ENCODE measurements around the gene KRT27. TPM values are rescaled to one million over a fixed set of nuclear protein-coding genes. Genes with fewer than 3 reads are reported as not detected.

The KRT27 gene
- total RNA-seq, 2 experiments from 2014 or later, result not detected

DNA sequence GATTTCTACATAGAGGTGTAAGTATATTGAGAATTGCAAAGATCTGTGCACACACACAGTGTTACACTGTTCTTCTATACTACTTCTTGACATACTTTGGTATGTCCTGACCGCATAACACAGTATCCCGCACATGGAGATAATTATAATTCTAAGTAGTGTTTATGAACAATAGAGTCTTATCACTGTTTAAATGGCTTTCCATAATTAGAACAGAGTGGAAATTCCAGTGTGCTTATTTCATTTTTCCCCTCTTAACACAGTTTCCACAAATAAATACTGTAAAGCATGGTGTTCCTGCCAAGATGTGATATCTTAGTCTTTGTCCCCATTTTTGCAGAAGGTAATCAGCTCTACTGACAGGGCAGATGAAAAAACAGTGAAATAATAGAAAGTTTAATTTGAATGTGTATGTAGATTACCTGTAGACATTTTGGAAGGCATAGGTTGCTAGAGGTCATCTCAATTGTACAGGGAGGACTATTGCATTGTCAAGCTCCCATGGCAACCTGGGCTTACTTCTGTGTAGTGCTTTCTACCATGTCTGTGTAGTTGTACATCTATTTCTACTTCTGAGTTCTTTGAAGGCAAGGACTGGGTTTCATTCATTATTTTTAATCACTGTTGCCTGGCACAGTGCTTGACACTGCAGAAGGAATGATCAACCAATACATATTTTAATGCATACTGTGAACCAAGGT lies 27.5 kb upstream of the KRT27 start:
- no peak for ATAC-seq
- Mint-ChIP-seq H3K27me3 (peaks cover 52% of the 10 kb centered on the region), H3K4me1 (no peaks in the 10 kb centered on the region), H3K9me3 (ENCODE audit: low read depth) (no peaks in the 10 kb centered on the region), H3K27ac (no peak overlapping the region), H3K36me3 (ENCODE audit: low read depth) (no peaks in the 10 kb centered on the region), H3K4me3 (no peak overlapping the region)
- DNase-seq, result no peak
- ChIA-PET CTCF (interaction anchor here (1.2 kb wide), 1 partner anchor 47 kb away, joined by 5 read pairs; no protein-coding TSS in a partner anchor), POLR2A (no interaction called here)
- intact Hi-C loops (cut with DNase I, micrococcal nuclease), result loop anchor here in 1 of 2 experiments (10.0 kb wide), 1 partner anchor 95 kb away; no protein-coding TSS in a partner anchor

DNA sequence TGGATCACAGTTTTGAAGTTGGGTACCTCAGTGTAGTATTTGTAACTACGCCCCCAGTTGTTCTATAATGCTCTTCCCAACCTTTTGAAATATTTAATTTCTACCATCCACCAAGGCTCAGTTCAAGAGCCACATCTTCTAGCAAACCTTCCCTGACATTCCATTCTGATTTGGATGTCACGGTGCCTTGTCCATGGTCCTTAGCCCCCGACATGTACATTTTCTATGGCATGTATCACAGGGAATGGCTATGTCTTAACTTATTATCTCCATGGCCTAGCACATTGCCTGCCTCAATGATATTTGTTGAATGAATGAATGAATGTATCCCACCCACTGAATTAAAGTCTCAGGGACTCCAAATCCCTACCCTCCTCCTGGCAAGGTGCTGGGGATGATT lies 23.8 kb upstream of the KRT27 start:
- no peaks in the 10 kb centered on the region for H3K36me3 Mint-ChIP-seq (ENCODE audit: low read depth)
- peaks cover 46% of the 10 kb centered on the region for H3K27me3 Mint-ChIP-seq
- no peaks in the 10 kb centered on the region for H3K9me3 Mint-ChIP-seq (ENCODE audit: low read depth)
- H3K27ac Mint-ChIP-seq, result no peak overlapping the region
- POLR2A ChIA-PET, result no interaction called here
- intact Hi-C loops (cut with DNase I, micrococcal nuclease), result loop anchor here in 1 of 2 experiments (10.0 kb wide), 1 partner anchor 99 kb away; no protein-coding TSS in a partner anchor
- CTCF ChIA-PET, result interaction anchor here (0.6 to 1.4 kb wide), 7 partner anchors 9 to 326 kb away, joined by 3 to 6 read pairs (median 3); no protein-coding TSS in a partner anchor
- ATAC-seq (no peak), DNase-seq (no peak)
- no peak overlapping the region for H3K4me3 Mint-ChIP-seq
- peaks cover 2% of the 10 kb centered on the region for H3K4me1 Mint-ChIP-seq

DNA sequence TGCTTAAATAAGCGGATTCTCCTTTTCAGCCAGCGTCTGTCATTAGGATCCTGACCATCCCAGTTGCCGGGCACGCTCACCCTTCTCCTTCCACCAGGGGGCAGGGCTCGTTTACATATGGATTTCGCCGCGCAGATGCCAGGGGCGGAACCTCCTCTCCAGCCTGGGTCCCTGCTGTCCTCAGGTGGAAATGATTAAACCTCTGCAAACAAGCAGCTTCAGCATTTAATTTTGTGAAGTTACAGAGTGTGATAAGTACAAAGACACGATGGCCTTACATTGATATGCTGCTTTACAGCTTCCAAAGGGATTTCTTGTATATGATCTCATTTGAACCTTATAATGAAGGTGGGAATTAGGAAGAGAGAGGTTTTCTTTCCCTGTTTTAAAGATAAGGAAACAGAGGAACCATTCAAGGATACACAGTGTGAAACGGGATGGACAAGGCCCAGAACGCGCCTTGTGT lies 21.3 kb upstream of the KRT27 start:
- DNase-seq (peak; percentile 89), ATAC-seq (peak; percentile 93)
- intact Hi-C loops (cut with DNase I, micrococcal nuclease), result loop anchor here (1.0 to 10.0 kb wide), 8 partner anchors 101 to 859 kb away; no protein-coding TSS in a partner anchor
- Mint-ChIP-seq H3K36me3 (ENCODE audit: low read depth) (no peaks in the 10 kb centered on the region), H3K27ac (no peak overlapping the region), H3K4me1 (peaks cover 2% of the 10 kb centered on the region), H3K9me3 (ENCODE audit: low read depth) (no peaks in the 10 kb centered on the region), H3K4me3 (no peak overlapping the region), H3K27me3 (peaks cover 30% of the 10 kb centered on the region)
- POLR2A ChIA-PET, result no interaction called here
- CTCF ChIA-PET, result interaction anchor here (0.6 to 1.9 kb wide), 4 partner anchors 15 to 226 kb away, joined by 3 to 5 read pairs (median 4); no protein-coding TSS in a partner anchor

DNA sequence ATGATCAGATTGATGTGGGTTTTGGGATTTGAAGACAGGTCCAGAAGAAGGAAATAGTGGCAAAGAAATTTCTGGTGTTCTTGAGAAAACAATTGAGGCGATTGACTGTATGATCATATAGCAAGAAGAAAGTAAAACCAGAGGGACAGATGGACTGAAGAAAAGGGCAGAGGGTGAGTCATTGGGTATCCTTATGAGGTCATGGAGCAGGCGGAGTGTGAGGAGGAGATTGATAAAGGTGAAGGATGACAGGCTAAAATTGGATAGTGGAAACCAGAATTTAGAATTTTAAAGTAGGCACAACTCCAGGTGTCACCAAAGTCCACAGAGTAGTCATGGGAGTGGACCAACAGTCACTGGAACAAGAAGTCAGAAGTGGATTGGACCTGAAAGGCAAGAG lies 18.8 kb upstream of the KRT27 start:
- no peak overlapping the region for H3K27ac Mint-ChIP-seq
- POLR2A ChIA-PET, result no interaction called here
- intact Hi-C loops (cut with DNase I, micrococcal nuclease), result loop anchor here (5.0 to 10.0 kb wide), 4 partner anchors 104 to 846 kb away; no protein-coding TSS in a partner anchor

DNA sequence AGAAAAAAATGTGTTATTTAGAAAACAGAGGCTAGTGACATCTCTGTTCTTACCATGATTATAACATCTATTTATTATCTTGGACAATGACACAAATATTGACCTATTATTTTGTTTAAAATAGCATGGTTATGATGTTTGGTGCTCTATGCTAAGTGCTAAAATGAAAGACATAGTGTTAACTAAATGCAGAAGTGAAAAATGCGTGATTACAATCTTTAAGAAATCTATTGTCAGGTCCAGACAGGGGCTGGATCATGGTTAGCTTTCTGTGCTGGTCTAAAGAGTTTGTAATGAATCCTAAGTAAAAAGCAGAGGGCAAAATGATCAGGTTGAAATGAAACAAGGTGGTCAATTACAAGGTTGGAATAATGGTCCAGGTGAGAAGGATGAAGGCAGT lies 18.0 kb upstream of the KRT27 start:
- no peaks in the 10 kb centered on the region for H3K36me3 Mint-ChIP-seq (ENCODE audit: low read depth)
- H3K27ac Mint-ChIP-seq, result no peak overlapping the region
- H3K4me1 Mint-ChIP-seq, result peaks cover 2% of the 10 kb centered on the region
- intact Hi-C loops (cut with DNase I, micrococcal nuclease), result loop anchor here (5.0 to 10.0 kb wide), 4 partner anchors 104 to 847 kb away; no protein-coding TSS in a partner anchor
- no peaks in the 10 kb centered on the region for H3K9me3 Mint-ChIP-seq (ENCODE audit: low read depth)
- peaks cover 26% of the 10 kb centered on the region for H3K27me3 Mint-ChIP-seq
- H3K4me3 Mint-ChIP-seq, result no peak overlapping the region
- ATAC-seq, result no peak
- no peak for DNase-seq
- ChIA-PET POLR2A (no interaction called here), CTCF (interaction anchor here (0.8 kb wide), 1 partner anchor 160 kb away, joined by 3 read pairs; no protein-coding TSS in a partner anchor)

More for the DNA sequence above, 18.8 kb upstream of the KRT27 start:
- Mint-ChIP-seq H3K4me3 (no peak overlapping the region), H3K4me1 (peaks cover 2% of the 10 kb centered on the region), H3K27me3 (peaks cover 23% of the 10 kb centered on the region), H3K9me3 (ENCODE audit: low read depth) (no peaks in the 10 kb centered on the region), H3K36me3 (ENCODE audit: low read depth) (no peaks in the 10 kb centered on the region)
- CTCF ChIA-PET, result interaction anchor here (0.8 to 1.4 kb wide), 2 partner anchors 8 to 161 kb away, joined by 3 read pairs; no protein-coding TSS in a partner anchor
- DNase-seq (no peak), ATAC-seq (no peak)

DNA sequence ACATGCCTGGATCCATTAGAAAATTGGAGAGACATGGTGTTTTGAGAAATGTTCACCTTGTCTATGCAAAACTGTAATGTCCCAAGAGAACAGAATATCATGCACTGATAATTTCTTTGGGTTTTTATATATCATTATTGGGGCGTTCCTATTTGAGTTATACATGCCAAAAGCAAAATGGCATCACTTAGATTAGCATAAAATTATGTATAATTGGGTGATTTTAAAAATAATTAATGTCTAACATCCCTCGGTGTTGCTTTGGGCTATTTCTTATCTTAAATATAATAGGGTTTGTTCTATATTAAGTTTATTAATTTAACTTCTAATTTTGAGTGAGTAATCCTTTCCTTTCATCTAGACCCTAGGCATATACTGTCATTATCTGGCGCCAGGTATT lies 17.5 kb upstream of the KRT27 start, which contains the start of gene KRT28:
Gene KRT28 (minus strand): TSS at position 101 of the 400 bp plus-strand sequence. CDS start 66 bp downstream, at position 35.
- ChIA-PET CTCF (no interaction called here), POLR2A (no interaction called here)
- no peaks in the 10 kb centered on the region for H3K9me3 Mint-ChIP-seq (ENCODE audit: low read depth)
- H3K27me3 Mint-ChIP-seq, result peaks cover 22% of the 10 kb centered on the region
- H3K27ac Mint-ChIP-seq, result no peak within 1 kb of the TSS
- ATAC-seq, result no peak
- DNase-seq, result no peak
- peaks cover 2% of the 10 kb centered on the region for H3K4me1 Mint-ChIP-seq
- intact Hi-C loops (cut with DNase I, micrococcal nuclease), result loop anchor here (5.0 to 10.0 kb wide), 4 partner anchors 105 to 847 kb away; no protein-coding TSS in a partner anchor
- no peak within 1 kb of the TSS for H3K4me3 Mint-ChIP-seq
- H3K36me3 Mint-ChIP-seq (ENCODE audit: low read depth), result no peaks in the 10 kb centered on the region

DNA sequence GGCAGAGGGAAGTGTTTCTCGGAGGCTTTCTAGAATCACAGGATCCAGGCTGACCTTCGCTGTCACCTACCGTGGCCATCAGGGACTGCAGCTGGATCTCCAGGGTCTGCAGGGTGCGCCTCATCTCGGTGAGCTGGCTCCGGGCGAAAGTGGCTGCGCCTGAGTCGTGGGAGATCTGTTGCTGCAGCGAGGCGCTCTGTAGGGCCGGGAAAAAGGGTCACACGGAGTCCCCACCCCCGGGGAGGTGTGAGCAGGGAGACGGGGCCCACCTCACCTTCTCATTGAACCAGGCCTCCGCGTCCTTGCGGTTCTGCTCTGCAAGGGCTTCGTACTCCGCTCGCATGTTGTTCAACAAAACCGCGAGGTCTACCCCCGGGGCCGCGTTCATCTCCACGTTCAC lies 14.5 kb upstream of the KRT27 start:
- Mint-ChIP-seq H3K9me3 (ENCODE audit: low read depth) (no peaks in the 10 kb centered on the region), H3K4me3 (no peak overlapping the region), H3K4me1 (no peaks in the 10 kb centered on the region), H3K36me3 (ENCODE audit: low read depth) (no peaks in the 10 kb centered on the region), H3K27me3 (peaks cover 22% of the 10 kb centered on the region), H3K27ac (no peak overlapping the region)
- POLR2A ChIA-PET, result no interaction called here
- CTCF ChIA-PET, result no interaction called here
- ATAC-seq (no peak), DNase-seq (no peak)
- intact Hi-C loops (cut with DNase I, micrococcal nuclease), result no loop called here

DNA sequence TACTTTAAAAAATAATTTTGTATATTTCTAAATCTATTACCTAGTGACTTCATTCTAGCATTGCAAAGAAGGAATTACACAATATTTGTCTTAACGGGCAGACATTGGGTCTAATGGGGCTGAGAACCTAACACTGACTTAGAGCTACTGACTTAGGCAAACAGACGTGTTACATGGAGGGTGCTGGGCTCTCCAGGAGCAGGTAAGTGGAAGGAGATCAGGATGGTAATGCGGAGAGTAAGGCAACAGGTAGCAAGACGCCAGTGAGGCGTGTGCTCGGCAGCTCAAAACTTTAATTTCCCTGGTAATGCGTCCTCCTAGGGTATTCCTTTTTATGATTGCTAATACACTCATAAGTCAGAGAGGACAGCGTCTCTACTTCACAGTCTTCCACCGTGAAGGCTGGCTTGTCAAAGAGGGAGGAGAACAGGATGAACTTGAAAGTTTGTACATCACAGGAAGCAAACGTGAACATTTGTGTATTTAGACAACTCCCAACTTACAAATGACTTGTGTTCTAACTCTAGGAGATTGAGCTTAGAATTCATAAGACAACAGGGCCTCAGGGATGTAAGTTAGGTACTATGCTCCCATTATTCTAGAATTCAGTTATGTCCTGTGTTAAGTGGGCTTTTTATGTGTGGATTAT lies 12.8 kb upstream of the KRT27 start:
- Mint-ChIP-seq H3K27me3 (peaks cover 22% of the 10 kb centered on the region), H3K4me3 (no peak overlapping the region), H3K9me3 (ENCODE audit: low read depth) (no peaks in the 10 kb centered on the region), H3K4me1 (no peaks in the 10 kb centered on the region), H3K36me3 (ENCODE audit: low read depth) (no peaks in the 10 kb centered on the region), H3K27ac (no peak overlapping the region)
- ChIA-PET POLR2A (interaction anchor here (0.5 kb wide), 1 partner anchor 148 kb away, joined by 3 read pairs; the partner anchor contains the start of gene SMARCE1), CTCF (interaction anchor here (0.6 kb wide), 1 partner anchor 134 kb away, joined by 3 read pairs; no protein-coding TSS in a partner anchor)
- DNase-seq (no peak), ATAC-seq (no peak)
- intact Hi-C loops (cut with DNase I, micrococcal nuclease), result no loop called here

DNA sequence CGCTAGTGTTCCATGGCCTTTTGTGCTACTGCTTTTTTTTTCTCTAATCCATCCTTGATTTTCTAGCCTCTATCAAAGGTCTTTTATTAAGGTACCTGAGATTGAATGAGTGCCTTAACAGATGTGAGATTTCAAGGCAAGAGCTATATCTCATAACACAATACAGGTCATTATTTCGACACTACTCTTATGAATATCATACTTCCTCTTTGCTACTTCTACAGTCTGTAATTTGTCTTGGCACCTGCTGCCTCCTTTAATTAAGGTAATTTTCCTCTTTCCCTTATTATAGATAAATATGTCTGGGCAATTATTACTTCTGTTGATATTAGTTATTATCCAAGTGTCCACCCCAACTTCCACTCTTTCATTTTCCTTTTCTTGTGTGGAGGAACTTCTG lies 12.1 kb upstream of the KRT27 start:
- ATAC-seq (no peak), DNase-seq (no peak)
- H3K27ac Mint-ChIP-seq, result no peak overlapping the region
- intact Hi-C loops (cut with DNase I, micrococcal nuclease), result loop anchor here in 1 of 2 experiments (5.0 kb wide), 1 partner anchor 172 kb away; no protein-coding TSS in a partner anchor
- no peaks in the 10 kb centered on the region for H3K36me3 Mint-ChIP-seq (ENCODE audit: low read depth)
- no peak overlapping the region for H3K4me3 Mint-ChIP-seq
- peaks cover 22% of the 10 kb centered on the region for H3K27me3 Mint-ChIP-seq
- H3K4me1 Mint-ChIP-seq, result no peaks in the 10 kb centered on the region
- ChIA-PET POLR2A (interaction anchor here (0.5 kb wide), 1 partner anchor 147 kb away, joined by 3 read pairs; the partner anchor contains the start of gene SMARCE1), CTCF (no interaction called here)
- H3K9me3 Mint-ChIP-seq (ENCODE audit: low read depth), result no peaks in the 10 kb centered on the region

DNA sequence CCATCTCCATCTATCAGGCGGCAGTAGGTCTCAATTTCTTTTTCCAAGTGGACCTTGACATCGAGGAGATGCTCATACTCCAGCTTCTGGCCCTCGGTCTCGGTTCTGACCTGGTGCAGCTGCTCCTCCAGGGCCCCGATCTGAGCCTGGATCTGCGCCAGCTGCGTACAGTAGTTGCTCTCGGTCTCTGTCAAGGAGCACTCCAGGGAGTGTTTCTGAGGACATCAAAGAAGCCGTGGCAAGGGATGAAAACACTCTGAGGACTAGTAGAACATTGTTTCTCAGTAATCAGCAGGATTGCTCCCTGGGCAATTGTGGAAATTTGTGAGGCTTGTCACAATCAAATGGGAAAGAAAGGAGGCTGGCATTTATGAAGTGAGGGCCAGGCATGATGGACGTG lies 11.5 kb upstream of the KRT27 start:
- Mint-ChIP-seq H3K36me3 (ENCODE audit: low read depth) (no peaks in the 10 kb centered on the region), H3K9me3 (ENCODE audit: low read depth) (no peaks in the 10 kb centered on the region), H3K4me1 (no peaks in the 10 kb centered on the region), H3K27me3 (peaks cover 22% of the 10 kb centered on the region), H3K27ac (no peak overlapping the region), H3K4me3 (no peak overlapping the region)
- CTCF ChIA-PET, result no interaction called here
- POLR2A ChIA-PET, result no interaction called here
- ATAC-seq (no peak), DNase-seq (no peak)
- intact Hi-C loops (cut with DNase I, micrococcal nuclease), result loop anchor here in 1 of 2 experiments (5.0 kb wide), 1 partner anchor 172 kb away; no protein-coding TSS in a partner anchor

DNA sequence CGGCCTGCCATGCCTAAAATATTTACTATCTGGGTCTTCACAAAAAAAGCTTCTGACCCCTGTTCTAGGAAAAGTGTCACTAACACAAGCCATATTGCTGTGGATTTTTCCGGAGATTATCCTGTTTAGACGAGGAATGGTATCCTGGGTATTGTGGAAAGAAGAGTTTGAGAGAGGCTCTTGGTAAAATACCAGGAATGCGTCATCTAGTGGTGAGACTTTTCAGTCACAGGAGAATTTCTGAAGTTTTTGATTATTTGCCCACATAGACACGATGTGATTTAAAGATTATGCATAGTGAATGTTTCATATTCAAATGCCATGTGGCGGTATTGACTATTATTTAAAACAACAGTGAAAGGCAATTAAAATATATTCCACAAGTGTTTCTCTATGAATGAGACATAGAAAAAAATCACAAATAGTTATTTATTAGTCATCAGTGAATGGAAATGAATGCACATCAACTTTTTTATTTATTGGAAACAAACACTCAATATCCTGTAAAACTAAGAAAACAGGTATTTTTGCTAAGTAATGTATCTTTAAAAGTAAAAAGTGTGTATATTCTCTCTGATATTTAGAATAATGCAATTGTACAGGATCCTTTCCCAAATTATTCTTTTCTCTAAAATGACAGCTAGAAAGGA lies 9.6 kb upstream of the KRT27 start:
- no peak for DNase-seq
- no peaks in the 10 kb centered on the region for H3K36me3 Mint-ChIP-seq (ENCODE audit: low read depth)
- peaks cover 17% of the 10 kb centered on the region for H3K27me3 Mint-ChIP-seq
- H3K27ac Mint-ChIP-seq, result no peak overlapping the region
- no peaks in the 10 kb centered on the region for H3K9me3 Mint-ChIP-seq (ENCODE audit: low read depth)
- CTCF ChIA-PET, result interaction anchor here (0.8 to 1.3 kb wide), 3 partner anchors 11 to 871 kb away, joined by 3 read pairs; no protein-coding TSS in a partner anchor
- no peak for ATAC-seq
- POLR2A ChIA-PET, result no interaction called here
- no peaks in the 10 kb centered on the region for H3K4me1 Mint-ChIP-seq
- H3K4me3 Mint-ChIP-seq, result no peak overlapping the region
- intact Hi-C loops (cut with DNase I, micrococcal nuclease), result loop anchor here (1.0 to 5.0 kb wide), 2 partner anchors 170 to 172 kb away; no protein-coding TSS in a partner anchor

Measured in activated CD4-positive, alpha-beta T cell treated with anti-CD3 and anti-CD28 coated beads for 36 hours (primary cell).